GM21367 (cell line): ENCODE data around the gene HIGD1C.
"Not testable (repeated sequence)": the region's sequence is repeated elsewhere in the genome, so short reads cannot be mapped to it uniquely, and the experiment has no call there.

ENCODE experiments used
- ATAC-seq: cut with Tn5 transposase; IDR thresholded peaks from one replicate; pipeline ENCODE4 v1.9.1; 2021; ENCODE audit not compliant: unreplicated experiment

HIGD1C gene

GRCh38 chr12:50952510-50952909 lies at the start of gene HIGD1C:
Gene HIGD1C, plus strand, starts transcription at chr12:50952544. Its CDS starts 1,455 bp downstream, at chr12:50953999.
- ATAC-seq: no peak

- not testable (repeated sequence) for ATAC-seq
These were observed 43.9 kb upstream of the HIGD1C start for GRCh38 chr12:50908479-50908878.

- ATAC-seq: not testable (repeated sequence)
These were observed 40.0 kb upstream of the HIGD1C start for GRCh38 chr12:50912361-50912760.

- no peak for ATAC-seq
These were observed 39.1 kb upstream of the HIGD1C start for GRCh38 chr12:50913224-50913623.

GRCh38 chr12:50914872-50915484 lies 37.4 kb upstream of the HIGD1C start:
- ATAC-seq: no peak

GRCh38 chr12:50916292-50916691 lies 36.1 kb upstream of the HIGD1C start:
- no peak for ATAC-seq

GRCh38 chr12:50918584-50919316 lies 33.6 kb upstream of the HIGD1C start:
- no peak for ATAC-seq

- no peak for ATAC-seq
These were observed 29.5 kb upstream of the HIGD1C start for GRCh38 chr12:50922820-50923219.

- no peak for ATAC-seq
These were observed 28.8 kb upstream of the HIGD1C start for GRCh38 chr12:50923361-50924130.

- ATAC-seq: peak; percentile 30
These were observed 28.3 kb upstream of the HIGD1C start for GRCh38 chr12:50924131-50924438.

GRCh38 chr12:50924439-50925341 lies 27.7 kb upstream of the HIGD1C start:
- peak; percentile 83 for ATAC-seq

- no peak for ATAC-seq
These were observed 27.0 kb upstream of the HIGD1C start for GRCh38 chr12:50925342-50925651.

GRCh38 chr12:50925920-50926319 lies 26.4 kb upstream of the HIGD1C start:
- no peak for ATAC-seq

GRCh38 chr12:50926415-50926814 lies 25.9 kb upstream of the HIGD1C start:
- ATAC-seq: no peak

- ATAC-seq: not testable (repeated sequence)
These were observed 25.4 kb upstream of the HIGD1C start for GRCh38 chr12:50926932-50927331.

- no peak for ATAC-seq
These were observed 25.0 kb upstream of the HIGD1C start for GRCh38 chr12:50927356-50927755.

- ATAC-seq: no peak
These were observed 24.5 kb upstream of the HIGD1C start for GRCh38 chr12:50927766-50928224.

GRCh38 chr12:50928392-50928791 lies 24.0 kb upstream of the HIGD1C start:
- ATAC-seq: no peak

GRCh38 chr12:50929831-50930230 lies 22.5 kb upstream of the HIGD1C start:
- no peak for ATAC-seq

GRCh38 chr12:50930477-50930876 lies 21.9 kb upstream of the HIGD1C start:
- not testable (repeated sequence) for ATAC-seq

- no peak for ATAC-seq
These were observed 19.5 kb upstream of the HIGD1C start for GRCh38 chr12:50932787-50933280.
